Astrocyte (in vitro differentiated cells and primary cell): ENCODE measurements around the gene OR52E4.

ENCODE experiments used
- EZH2 ChIP-seq: IDR thresholded peaks from 2 replicates; pipeline ENCODE4 v1.6.1; 2012; ENCODE audit warnings: mild to moderate bottlenecking, low read length, inconsistent platforms; ENCODE audit not compliant: insufficient read depth
- TF ChIP-seq, protein P1 (sequence below): IDR thresholded peaks from 2 replicates; pipeline ENCODE4 v1.5.1; 2011; ENCODE audit warnings: low read depth, mild to moderate bottlenecking, inconsistent platforms, low read length, moderate library complexity; ENCODE audit not compliant: insufficient read depth

DNA sequence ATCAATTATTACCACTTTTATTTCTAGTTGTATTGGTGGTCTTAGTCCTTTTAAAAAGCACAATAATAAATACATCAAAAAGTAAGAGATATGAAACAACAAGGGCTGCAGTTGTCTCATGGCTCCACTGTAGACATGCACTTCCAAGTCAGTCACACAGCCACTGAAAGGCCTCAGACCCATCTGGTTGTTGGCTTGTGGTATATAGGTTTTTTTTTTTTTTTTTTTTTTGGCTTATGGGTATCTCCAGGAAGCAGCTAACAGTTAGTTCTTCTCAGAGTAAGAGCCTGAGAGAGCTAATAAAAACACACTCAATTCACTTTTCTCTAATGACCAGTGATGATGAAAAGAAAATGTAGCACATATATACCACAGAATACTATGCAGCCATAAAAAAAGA lies 32.7 kb upstream of the OR52E4 start:
- TF ChIP-seq, protein P1, sequence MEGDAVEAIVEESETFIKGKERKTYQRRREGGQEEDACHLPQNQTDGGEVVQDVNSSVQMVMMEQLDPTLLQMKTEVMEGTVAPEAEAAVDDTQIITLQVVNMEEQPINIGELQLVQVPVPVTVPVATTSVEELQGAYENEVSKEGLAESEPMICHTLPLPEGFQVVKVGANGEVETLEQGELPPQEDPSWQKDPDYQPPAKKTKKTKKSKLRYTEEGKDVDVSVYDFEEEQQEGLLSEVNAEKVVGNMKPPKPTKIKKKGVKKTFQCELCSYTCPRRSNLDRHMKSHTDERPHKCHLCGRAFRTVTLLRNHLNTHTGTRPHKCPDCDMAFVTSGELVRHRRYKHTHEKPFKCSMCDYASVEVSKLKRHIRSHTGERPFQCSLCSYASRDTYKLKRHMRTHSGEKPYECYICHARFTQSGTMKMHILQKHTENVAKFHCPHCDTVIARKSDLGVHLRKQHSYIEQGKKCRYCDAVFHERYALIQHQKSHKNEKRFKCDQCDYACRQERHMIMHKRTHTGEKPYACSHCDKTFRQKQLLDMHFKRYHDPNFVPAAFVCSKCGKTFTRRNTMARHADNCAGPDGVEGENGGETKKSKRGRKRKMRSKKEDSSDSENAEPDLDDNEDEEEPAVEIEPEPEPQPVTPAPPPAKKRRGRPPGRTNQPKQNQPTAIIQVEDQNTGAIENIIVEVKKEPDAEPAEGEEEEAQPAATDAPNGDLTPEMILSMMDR = no peak
- TF ChIP-seq EZH2 = no peak
